Measurements from ENCODE around the gene AGBL1. TPM values are rescaled to one million over a fixed set of nuclear protein-coding genes. Genes with fewer than 3 reads are reported as not detected.

Gene AGBL1
- total RNA-seq, 3 donors from 2014 or later = 0.10 to 0.32 TPM; not detected in 1

DNA sequence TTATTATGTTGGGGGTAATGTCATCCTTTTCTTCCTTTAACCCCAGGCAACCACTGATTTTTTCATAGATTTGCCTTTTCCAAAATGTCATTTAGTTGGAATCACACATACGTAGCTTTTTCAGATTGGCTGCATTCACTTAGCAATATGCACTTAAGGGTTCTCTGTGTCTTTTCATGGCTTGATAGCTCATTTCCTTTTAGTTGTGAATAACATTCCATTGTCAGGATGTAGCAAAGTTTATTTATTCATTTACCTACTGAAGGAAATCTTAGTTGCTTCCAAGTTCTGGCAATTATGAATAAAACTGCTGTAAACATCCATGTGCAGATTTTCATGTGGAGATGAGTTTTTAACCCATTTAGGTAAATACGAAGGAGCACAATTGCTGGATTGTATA, 125.4 kb downstream of the AGBL1 start:
- Histone ChIP-seq H3K36me3 (ENCODE audit: low read depth) (no peaks in the 10 kb centered on the region), H3K9me3 (no peaks in the 10 kb centered on the region), H3K4me3 (no peak overlapping the region), H3K4me1 (ENCODE audit: low read depth) (no peaks in the 10 kb centered on the region)
- TF ChIP-seq, protein P1, sequence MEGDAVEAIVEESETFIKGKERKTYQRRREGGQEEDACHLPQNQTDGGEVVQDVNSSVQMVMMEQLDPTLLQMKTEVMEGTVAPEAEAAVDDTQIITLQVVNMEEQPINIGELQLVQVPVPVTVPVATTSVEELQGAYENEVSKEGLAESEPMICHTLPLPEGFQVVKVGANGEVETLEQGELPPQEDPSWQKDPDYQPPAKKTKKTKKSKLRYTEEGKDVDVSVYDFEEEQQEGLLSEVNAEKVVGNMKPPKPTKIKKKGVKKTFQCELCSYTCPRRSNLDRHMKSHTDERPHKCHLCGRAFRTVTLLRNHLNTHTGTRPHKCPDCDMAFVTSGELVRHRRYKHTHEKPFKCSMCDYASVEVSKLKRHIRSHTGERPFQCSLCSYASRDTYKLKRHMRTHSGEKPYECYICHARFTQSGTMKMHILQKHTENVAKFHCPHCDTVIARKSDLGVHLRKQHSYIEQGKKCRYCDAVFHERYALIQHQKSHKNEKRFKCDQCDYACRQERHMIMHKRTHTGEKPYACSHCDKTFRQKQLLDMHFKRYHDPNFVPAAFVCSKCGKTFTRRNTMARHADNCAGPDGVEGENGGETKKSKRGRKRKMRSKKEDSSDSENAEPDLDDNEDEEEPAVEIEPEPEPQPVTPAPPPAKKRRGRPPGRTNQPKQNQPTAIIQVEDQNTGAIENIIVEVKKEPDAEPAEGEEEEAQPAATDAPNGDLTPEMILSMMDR (IDR thresholded peaks at IDR 0.05) = no peak
- no peak for ATAC-seq
- no peak for DNase-seq
- intact Hi-C loops (cut with DNase I, micrococcal nuclease) = no loop called here

DNA sequence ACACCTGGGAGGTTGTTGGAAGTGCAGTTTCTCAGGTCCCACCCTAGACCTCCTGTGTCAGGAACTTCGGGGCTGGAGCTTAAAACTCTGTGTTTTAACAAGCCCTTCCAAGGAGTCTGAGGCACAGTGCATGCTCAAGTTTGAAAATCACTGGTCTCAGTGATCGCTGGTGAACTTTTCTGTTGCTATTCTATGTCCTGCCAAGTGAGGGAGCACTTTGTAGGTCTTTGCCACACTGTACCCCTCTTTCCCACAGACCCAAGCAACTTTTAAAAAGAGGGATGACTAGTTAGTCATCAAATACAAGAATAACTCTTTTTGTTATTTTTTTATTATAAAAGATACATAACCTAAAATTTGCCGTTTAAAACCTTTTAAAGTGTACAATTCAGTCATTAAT, 133.7 kb downstream of the AGBL1 start:
- ATAC-seq (no peak), DNase-seq (no peak)
- intact Hi-C loops (cut with DNase I, micrococcal nuclease) = no loop called here
- H3K36me3 ChIP-seq (ENCODE audit: low read depth) = no peaks in the 10 kb centered on the region
- H3K9me3 ChIP-seq = no peaks in the 10 kb centered on the region
- no peak overlapping the region for H3K4me3 ChIP-seq
- TF ChIP-seq, protein P1 (IDR thresholded peaks at IDR 0.05) = no peak
- no peaks in the 10 kb centered on the region for H3K4me1 ChIP-seq (ENCODE audit: low read depth)

DNA sequence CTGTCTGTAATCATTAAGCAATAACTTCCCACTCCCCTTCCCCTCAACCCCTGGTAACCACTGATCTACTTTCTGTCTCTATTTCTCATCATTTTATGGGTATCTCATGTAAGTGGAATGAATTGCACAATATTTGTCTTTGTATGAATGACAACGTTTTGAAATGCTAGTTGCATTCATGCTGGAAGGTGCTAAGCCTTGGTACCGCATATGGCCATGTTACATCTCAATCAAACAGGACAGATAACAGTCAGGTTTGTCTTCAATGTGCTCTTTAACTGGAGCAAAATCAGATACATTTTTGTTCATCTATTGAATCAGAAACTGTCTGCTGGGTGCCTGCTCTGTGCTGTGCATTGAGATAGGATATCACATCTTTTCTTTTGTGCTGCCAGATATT, 134.2 kb downstream of the AGBL1 start:
- Histone ChIP-seq H3K36me3 (ENCODE audit: low read depth) (no peaks in the 10 kb centered on the region), H3K9me3 (no peaks in the 10 kb centered on the region), H3K4me3 (no peak overlapping the region), H3K4me1 (ENCODE audit: low read depth) (no peaks in the 10 kb centered on the region)
- DNase-seq (no peak), ATAC-seq (no peak)
- TF ChIP-seq, protein P1 (IDR thresholded peaks at IDR 0.05) = no peak
- intact Hi-C loops (cut with DNase I, micrococcal nuclease) = no loop called here

DNA sequence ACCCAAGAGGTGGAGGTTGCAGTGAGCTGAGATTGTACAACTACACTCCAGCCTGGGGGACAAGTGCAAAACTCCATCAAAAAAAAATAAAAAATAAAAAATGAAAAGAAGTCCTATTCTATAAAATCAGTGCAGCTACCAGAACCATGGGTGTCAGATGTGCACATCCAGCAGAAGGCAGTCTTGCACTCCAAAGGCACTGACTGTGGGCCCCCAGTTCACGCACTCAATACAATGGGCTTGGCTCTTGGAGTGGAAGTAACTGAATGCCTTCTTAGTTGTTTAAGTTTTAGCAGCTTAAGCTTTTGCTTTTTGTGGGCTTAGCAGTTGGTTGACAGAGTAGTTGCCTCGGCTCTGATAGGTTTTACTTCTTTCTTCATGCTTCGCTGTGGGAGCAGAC, 141.4 kb downstream of the AGBL1 start:
- DNase-seq = no peak
- intact Hi-C loops (cut with DNase I, micrococcal nuclease) = no loop called here
- H3K36me3 ChIP-seq (ENCODE audit: low read depth) = no peaks in the 10 kb centered on the region
- no peak for ATAC-seq
- H3K9me3 ChIP-seq = no peaks in the 10 kb centered on the region
- H3K4me1 ChIP-seq (ENCODE audit: low read depth) = no peaks in the 10 kb centered on the region
- H3K4me3 ChIP-seq = no peak overlapping the region
- TF ChIP-seq, protein P1 (IDR thresholded peaks at IDR 0.05) = no peak

DNA sequence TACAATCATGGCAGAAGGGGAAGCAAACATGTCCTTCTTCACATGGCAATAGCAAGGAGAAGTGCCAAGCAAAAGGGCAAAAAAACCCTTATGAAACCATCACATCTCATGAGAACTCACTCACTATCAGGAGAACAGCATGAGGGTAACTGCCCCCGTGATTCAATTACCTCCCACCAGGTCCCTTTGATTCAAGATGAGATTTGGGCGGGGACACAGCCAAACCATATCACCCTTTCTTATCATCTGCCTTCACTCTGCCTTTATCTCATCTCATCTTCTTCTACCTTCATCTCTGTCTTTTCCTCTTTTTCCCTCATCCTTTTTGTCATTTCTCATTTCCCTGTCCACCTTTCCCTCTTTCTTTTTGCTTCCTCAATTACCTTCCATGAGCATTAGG, 149.6 kb downstream of the AGBL1 start:
- TF ChIP-seq, protein P1 (IDR thresholded peaks at IDR 0.05) = no peak
- DNase-seq = no peak
- H3K9me3 ChIP-seq = no peaks in the 10 kb centered on the region
- intact Hi-C loops (cut with DNase I, micrococcal nuclease) = no loop called here
- ATAC-seq = no peak
- no peaks in the 10 kb centered on the region for H3K36me3 ChIP-seq (ENCODE audit: low read depth)
- H3K4me1 ChIP-seq (ENCODE audit: low read depth) = peaks cover 4% of the 10 kb centered on the region
- H3K4me3 ChIP-seq = no peak overlapping the region

DNA sequence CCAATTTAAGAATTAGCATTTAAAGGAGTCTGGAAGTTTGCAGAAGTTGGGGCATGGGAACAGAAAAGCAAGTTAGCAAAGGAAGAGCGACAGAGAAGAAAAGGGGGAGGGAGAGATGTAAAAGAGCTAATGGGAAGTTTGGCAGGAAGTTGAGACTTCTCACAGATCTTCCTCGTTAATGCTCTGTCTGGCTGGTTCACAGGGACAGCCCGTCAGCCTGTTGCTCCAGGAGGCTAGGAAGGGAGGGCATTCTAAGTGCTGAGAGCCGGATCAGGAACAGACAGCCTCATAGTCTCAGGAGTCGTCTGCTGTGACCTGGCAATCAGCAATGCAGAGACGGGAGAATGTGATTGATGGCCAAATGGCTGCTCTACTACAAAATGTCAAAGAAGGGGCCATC, 150.3 kb downstream of the AGBL1 start:
- TF ChIP-seq, protein P1 (IDR thresholded peaks at IDR 0.05) = no peak
- Histone ChIP-seq H3K4me3 (no peak overlapping the region), H3K9me3 (no peaks in the 10 kb centered on the region), H3K4me1 (ENCODE audit: low read depth) (peaks cover 4% of the 10 kb centered on the region), H3K36me3 (ENCODE audit: low read depth) (no peaks in the 10 kb centered on the region)
- intact Hi-C loops (cut with DNase I, micrococcal nuclease) = no loop called here
- no peak for DNase-seq
- ATAC-seq = no peak

All from mucosa of descending colon (tissue), 3 donors.